Astrocyte of the cerebellum (primary cell): ENCODE data around the gene MUC13.

Experiments
- DNase-seq: peaks from one replicate; pipeline ENCODE4 v3.0.0-alpha.2; 2011; ENCODE audit warnings: low read depth
- H3K4me3 ChIP-seq: 2 replicates; pipeline ENCODE4 v1.5.1; 2011; ENCODE audit warnings: mild to moderate bottlenecking, low read depth, low read length, moderate library complexity
- in situ Hi-C: cut with HindIII; loops from 2 replicates; pipeline ENCODE4 v1.10.0; 2017; ENCODE audit warnings: low sequenced_read_pairs
- TF ChIP-seq, protein P1 (sequence below): IDR thresholded peaks from 2 replicates; pipeline ENCODE4 v1.5.1; 2012; ENCODE audit warnings: low read length, low read depth, moderate library complexity, mild to moderate bottlenecking; ENCODE audit errors: missing control alignments

MUC13 gene

DNA sequence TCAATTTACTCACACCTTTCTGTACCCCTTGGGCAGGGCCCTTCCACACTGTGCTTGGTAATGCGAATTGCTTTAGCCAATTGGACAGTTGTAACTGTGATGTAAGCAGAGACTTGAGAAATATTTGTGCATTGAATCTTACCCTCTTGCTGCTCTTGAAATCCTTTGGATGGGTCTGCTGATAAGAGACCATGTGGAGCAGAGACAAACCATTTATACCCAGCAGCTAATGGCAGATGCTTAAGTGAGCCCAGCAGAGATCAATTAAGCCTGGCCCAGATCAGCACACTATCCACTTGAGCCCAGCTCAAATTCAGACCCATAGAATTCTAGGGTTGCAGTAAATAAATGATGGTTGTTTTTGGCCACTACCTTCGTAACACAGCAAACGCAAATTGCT, 19.3 kb downstream of the MUC13 start:
- no peak overlapping the region for H3K4me3 ChIP-seq
- TF ChIP-seq, protein P1, sequence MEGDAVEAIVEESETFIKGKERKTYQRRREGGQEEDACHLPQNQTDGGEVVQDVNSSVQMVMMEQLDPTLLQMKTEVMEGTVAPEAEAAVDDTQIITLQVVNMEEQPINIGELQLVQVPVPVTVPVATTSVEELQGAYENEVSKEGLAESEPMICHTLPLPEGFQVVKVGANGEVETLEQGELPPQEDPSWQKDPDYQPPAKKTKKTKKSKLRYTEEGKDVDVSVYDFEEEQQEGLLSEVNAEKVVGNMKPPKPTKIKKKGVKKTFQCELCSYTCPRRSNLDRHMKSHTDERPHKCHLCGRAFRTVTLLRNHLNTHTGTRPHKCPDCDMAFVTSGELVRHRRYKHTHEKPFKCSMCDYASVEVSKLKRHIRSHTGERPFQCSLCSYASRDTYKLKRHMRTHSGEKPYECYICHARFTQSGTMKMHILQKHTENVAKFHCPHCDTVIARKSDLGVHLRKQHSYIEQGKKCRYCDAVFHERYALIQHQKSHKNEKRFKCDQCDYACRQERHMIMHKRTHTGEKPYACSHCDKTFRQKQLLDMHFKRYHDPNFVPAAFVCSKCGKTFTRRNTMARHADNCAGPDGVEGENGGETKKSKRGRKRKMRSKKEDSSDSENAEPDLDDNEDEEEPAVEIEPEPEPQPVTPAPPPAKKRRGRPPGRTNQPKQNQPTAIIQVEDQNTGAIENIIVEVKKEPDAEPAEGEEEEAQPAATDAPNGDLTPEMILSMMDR, result no peak
- in situ Hi-C loops, result no loop called here
- DNase-seq, result no peak

DNA sequence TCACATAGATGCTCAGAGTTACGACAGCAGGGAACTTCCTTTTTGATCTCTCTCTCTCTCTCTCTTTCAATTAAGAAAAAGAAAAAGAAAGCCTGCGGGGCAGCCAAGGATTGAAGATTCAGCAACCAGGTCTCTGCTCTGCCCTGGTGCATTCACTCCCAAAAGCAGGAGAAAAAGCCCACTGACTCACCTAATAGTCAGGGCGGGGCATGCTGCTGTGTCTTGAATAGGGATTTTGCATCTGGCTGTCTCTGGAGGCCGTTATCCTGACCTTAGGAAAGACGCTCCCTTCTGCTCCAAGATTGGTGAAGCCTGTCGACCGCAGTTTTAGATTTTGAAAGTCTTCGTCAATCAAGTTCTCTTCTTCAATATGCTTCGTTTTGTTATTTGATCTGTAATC, 26.6 kb downstream of the MUC13 start:
- in situ Hi-C loops, result no loop called here
- DNase-seq, result no peak
- TF ChIP-seq, protein P1, result no peak
- H3K4me3 ChIP-seq, result no peak overlapping the region

GRCh38 chr3:124904835-124905492, 29.6 kb downstream of the MUC13 start:
- TF ChIP-seq, protein P1, result no peak
- in situ Hi-C loops, result no loop called here
- no peak overlapping the region for H3K4me3 ChIP-seq
- no peak for DNase-seq

- DNase-seq, result no peak
- H3K4me3 ChIP-seq, result no peak overlapping the region
- in situ Hi-C loops, result no loop called here
- TF ChIP-seq, protein P1, result no peak
Observed at GRCh38 chr3:124903896-124904834, 30.4 kb downstream of the MUC13 start.

GRCh38 chr3:124896824-124897526, 37.6 kb downstream of the MUC13 start:
- in situ Hi-C loops, result no loop called here
- TF ChIP-seq, protein P1, result no peak
- H3K4me3 ChIP-seq, result no peak overlapping the region
- DNase-seq, result no peak

DNA sequence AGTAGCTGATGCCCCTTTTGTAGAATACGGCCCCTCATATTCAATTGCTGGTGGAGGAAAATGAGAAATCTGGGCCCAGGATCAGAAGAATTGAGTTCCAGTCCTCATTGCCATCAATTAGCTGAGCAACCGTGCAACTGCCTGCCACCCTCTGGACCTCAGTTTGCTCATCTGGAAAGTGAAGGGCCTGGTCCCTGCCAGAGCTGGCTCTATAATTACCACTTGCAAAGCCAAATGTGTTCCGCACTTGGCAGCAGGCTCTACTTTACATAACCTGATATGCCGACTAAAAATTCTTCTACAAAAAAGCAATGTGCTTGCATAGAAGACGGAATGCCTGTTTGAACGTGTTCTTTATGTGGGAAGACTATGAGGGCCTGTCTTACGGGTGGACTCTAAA, 38.8 kb downstream of the MUC13 start:
- TF ChIP-seq, protein P1, result no peak
- no peak overlapping the region for H3K4me3 ChIP-seq
- in situ Hi-C loops, result no loop called here
- DNase-seq, result no peak
